ENCODE data around the gene CBR3. TPM values are rescaled to one million over a fixed set of nuclear protein-coding genes. Genes with fewer than 3 reads are reported as not detected.

Gene CBR3
- total RNA-seq, 1 experiment from 2014 or later = 12.9 TPM

- CTCF ChIA-PET = interaction anchor here (1.2 to 1.8 kb wide), 3 partner anchors 8 to 82 kb away, joined by 4 to 5 read pairs (median 5); no protein-coding TSS in a partner anchor
- DNase-seq (ENCODE audit: low spot score) = no peak
- H3K4me1 Mint-ChIP-seq = peaks cover 22% of the 10 kb centered on the region
- TF ChIP-seq SP1 (CRISPR knock-in tag; conservative IDR thresholded peaks at IDR 0.05) (no peak), ZNF232 (CRISPR knock-in tag; IDR thresholded peaks at IDR 0.05) (no peak), EMX1 (CRISPR knock-in tag; IDR thresholded peaks at IDR 0.05) (no peak), OVOL2 (CRISPR knock-in tag; IDR thresholded peaks at IDR 0.05; ENCODE audit: borderline replicate concordance) (no peak), ZNF532 (CRISPR knock-in tag; IDR thresholded peaks at IDR 0.05; ENCODE audit: borderline replicate concordance) (no peak), GTF2I (CRISPR knock-in tag; conservative IDR thresholded peaks at IDR 0.05) (no peak), ZNF671 (CRISPR knock-in tag; IDR thresholded peaks at IDR 0.05) (no peak), NR3C1 (CRISPR knock-in tag; conservative IDR thresholded peaks at IDR 0.05; ENCODE audit: low read depth) (no peak), HMGA2 (CRISPR knock-in tag; IDR thresholded peaks at IDR 0.05) (no peak), MYBL2 (CRISPR knock-in tag; IDR thresholded peaks at IDR 0.05) (no peak), ATF1 (CRISPR knock-in tag; IDR thresholded peaks at IDR 0.05) (no peak), NR2C2 (CRISPR knock-in tag; IDR thresholded peaks at IDR 0.05) (no peak), ELF4 (CRISPR knock-in tag; IDR thresholded peaks at IDR 0.05; ENCODE audit: low read depth) (no peak), FOXP4 (CRISPR knock-in tag; IDR thresholded peaks at IDR 0.05) (no peak)
- TF ChIP-seq, protein P1, sequence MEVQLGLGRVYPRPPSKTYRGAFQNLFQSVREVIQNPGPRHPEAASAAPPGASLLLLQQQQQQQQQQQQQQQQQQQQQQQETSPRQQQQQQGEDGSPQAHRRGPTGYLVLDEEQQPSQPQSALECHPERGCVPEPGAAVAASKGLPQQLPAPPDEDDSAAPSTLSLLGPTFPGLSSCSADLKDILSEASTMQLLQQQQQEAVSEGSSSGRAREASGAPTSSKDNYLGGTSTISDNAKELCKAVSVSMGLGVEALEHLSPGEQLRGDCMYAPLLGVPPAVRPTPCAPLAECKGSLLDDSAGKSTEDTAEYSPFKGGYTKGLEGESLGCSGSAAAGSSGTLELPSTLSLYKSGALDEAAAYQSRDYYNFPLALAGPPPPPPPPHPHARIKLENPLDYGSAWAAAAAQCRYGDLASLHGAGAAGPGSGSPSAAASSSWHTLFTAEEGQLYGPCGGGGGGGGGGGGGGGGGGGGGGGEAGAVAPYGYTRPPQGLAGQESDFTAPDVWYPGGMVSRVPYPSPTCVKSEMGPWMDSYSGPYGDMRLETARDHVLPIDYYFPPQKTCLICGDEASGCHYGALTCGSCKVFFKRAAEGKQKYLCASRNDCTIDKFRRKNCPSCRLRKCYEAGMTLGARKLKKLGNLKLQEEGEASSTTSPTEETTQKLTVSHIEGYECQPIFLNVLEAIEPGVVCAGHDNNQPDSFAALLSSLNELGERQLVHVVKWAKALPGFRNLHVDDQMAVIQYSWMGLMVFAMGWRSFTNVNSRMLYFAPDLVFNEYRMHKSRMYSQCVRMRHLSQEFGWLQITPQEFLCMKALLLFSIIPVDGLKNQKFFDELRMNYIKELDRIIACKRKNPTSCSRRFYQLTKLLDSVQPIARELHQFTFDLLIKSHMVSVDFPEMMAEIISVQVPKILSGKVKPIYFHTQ (CRISPR knock-in tag; IDR thresholded peaks at IDR 0.05) = no peak
- TF ChIP-seq, protein P2, sequence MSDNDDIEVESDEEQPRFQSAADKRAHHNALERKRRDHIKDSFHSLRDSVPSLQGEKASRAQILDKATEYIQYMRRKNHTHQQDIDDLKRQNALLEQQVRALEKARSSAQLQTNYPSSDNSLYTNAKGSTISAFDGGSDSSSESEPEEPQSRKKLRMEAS (CRISPR knock-in tag; IDR thresholded peaks at IDR 0.05) = no peak
- TF ChIP-seq, protein P3, sequence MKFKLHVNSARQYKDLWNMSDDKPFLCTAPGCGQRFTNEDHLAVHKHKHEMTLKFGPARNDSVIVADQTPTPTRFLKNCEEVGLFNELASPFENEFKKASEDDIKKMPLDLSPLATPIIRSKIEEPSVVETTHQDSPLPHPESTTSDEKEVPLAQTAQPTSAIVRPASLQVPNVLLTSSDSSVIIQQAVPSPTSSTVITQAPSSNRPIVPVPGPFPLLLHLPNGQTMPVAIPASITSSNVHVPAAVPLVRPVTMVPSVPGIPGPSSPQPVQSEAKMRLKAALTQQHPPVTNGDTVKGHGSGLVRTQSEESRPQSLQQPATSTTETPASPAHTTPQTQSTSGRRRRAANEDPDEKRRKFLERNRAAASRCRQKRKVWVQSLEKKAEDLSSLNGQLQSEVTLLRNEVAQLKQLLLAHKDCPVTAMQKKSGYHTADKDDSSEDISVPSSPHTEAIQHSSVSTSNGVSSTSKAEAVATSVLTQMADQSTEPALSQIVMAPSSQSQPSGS (CRISPR knock-in tag; IDR thresholded peaks at IDR 0.05; ENCODE audit: borderline replicate concordance, low read depth) = no peak
- TF ChIP-seq, protein P4, sequence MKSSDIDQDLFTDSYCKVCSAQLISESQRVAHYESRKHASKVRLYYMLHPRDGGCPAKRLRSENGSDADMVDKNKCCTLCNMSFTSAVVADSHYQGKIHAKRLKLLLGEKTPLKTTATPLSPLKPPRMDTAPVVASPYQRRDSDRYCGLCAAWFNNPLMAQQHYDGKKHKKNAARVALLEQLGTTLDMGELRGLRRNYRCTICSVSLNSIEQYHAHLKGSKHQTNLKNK (CRISPR knock-in tag; IDR thresholded peaks at IDR 0.05) = no peak
- TF ChIP-seq, protein P5, sequence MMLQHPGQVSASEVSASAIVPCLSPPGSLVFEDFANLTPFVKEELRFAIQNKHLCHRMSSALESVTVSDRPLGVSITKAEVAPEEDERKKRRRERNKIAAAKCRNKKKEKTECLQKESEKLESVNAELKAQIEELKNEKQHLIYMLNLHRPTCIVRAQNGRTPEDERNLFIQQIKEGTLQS (CRISPR knock-in tag; conservative IDR thresholded peaks at IDR 0.05) = no peak
- H3K27ac Mint-ChIP-seq = no peak overlapping the region
- POLR2A ChIA-PET = no interaction called here
- H3K9me3 Mint-ChIP-seq = peaks cover 10% of the 10 kb centered on the region
- no peak overlapping the region for H3K4me3 Mint-ChIP-seq
- no peaks in the 10 kb centered on the region for H3K27me3 Mint-ChIP-seq (ENCODE audit: low read depth)
- ATAC-seq = no peak
- H3K36me3 Mint-ChIP-seq = peaks cover 15% of the 10 kb centered on the region
Observed at GRCh38 chr21:36117286-36117741, 17.6 kb upstream of the CBR3 start.

Measured in WTC11 (cell line).